Stomach smooth muscle (tissue), 2 donors: ENCODE data around the gene MRM3.

Experiments used
- H3K27ac ChIP-seq: one replicate; pipeline ENCODE4 v1.7.0; 2013; ENCODE audit warnings: mild to moderate bottlenecking, low read length, inconsistent platforms
- H3K27me3 ChIP-seq, 2 donors: one replicate each; pipeline ENCODE4 v1.7.0; 2013; ENCODE audit warnings: low read length in 2 of 2; ENCODE audit not compliant: insufficient read depth in 2 of 2, control insufficient read depth in 1 of 2
- H3K36me3 ChIP-seq, 2 donors: one replicate each; pipeline ENCODE4 v1.7.0; 2013; ENCODE audit warnings: low read length in 2 of 2; ENCODE audit not compliant: control insufficient read depth in 2 of 2, insufficient read depth in 2 of 2
- H3K4me1 ChIP-seq: one replicate; pipeline ENCODE4 v1.7.0; 2013; ENCODE audit warnings: low read length; ENCODE audit not compliant: control insufficient read depth, insufficient read depth
- H3K4me3 ChIP-seq, 2 donors: one replicate each; pipeline ENCODE4 v1.7.0; 2013; ENCODE audit warnings: low read length in 2 of 2
- H3K9ac ChIP-seq, 2 donors: one replicate each; pipeline ENCODE4 v1.7.0; 2013; ENCODE audit warnings: low read length in 2 of 2, mild to moderate bottlenecking in 1 of 2
- H3K9me3 ChIP-seq, 2 donors: one replicate each; pipeline ENCODE4 v1.7.0; 2013; ENCODE audit warnings: low read length in 2 of 2; ENCODE audit not compliant: control insufficient read depth in 2 of 2
- donor health status: healthy.
- donor health status: Pancreatic carcinoma.

Gene MRM3

DNA sequence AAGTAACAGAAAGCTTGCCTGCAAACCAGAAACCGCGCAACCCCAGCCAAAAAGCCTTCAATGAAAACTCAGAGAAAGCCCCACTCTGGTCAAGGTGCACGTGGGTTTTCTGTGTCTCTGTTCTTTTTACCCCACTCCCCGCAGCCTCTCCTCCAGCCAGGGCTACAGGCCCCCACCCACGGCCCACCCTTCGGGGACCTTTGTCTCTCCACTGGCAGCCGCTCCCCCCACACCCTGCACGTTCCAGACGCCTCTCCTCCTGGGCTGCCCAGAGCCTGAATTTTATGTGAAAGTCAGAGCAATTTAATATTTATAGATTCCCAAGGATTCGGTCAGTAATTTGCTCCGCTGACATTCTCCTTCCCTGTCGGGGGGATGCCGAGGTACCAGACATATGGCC is 24.2 kb downstream of the MRM3 start:
- Histone ChIP-seq H3K9ac (no peak overlapping the region), H3K27ac (no peak overlapping the region), H3K9me3 (no peaks in the 10 kb centered on the region), H3K4me3 (no peak overlapping the region), H3K27me3 (no peaks in the 10 kb centered on the region), H3K36me3 (peaks cover 10 to 15% of the 10 kb centered on the region in 2 donors), H3K4me1 (peaks cover 3% of the 10 kb centered on the region)

DNA sequence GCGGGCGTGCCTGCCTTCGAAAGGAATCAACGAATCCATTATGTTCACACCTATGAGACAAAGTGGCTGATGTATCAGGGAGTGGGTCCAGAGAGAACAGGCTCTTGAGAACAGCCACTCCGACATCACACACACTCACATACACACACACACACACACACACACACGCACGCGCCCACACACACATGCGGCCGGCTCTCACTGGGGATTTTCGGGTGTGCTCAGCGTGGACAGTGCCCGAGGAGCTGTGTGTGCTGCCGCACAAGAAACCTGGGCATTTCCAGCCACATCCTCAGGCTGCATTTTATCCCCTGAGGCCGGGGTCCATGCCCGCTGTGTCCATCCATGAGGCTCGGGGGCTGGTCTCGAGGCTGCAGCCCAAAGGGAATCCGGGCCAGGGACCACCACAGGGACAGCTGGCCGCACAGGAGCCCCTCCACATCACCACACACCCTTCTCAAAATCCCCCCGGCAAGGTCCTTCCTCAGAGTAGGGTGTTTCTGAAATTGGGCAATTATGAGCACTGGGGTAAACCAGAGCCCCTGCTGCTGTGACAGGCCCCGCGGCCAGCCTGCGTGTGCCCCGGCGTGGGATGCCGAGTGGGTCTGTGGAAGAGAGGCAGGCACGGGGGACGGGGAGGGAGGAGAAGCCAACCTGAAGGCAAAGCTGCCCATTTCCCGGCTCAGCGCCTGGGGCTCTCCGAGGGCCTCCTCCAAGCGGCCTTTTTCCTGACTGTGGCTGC is 24.8 kb downstream of the MRM3 start:
- peaks cover 10 to 15% of the 10 kb centered on the region in 2 donors for H3K36me3 ChIP-seq
- H3K27me3 ChIP-seq = no peaks in the 10 kb centered on the region
- no peak overlapping the region for H3K9ac ChIP-seq
- peaks cover 4% of the 10 kb centered on the region for H3K4me1 ChIP-seq
- H3K9me3 ChIP-seq = no peaks in the 10 kb centered on the region
- H3K4me3 ChIP-seq = no peak overlapping the region
- no peak overlapping the region for H3K27ac ChIP-seq

DNA sequence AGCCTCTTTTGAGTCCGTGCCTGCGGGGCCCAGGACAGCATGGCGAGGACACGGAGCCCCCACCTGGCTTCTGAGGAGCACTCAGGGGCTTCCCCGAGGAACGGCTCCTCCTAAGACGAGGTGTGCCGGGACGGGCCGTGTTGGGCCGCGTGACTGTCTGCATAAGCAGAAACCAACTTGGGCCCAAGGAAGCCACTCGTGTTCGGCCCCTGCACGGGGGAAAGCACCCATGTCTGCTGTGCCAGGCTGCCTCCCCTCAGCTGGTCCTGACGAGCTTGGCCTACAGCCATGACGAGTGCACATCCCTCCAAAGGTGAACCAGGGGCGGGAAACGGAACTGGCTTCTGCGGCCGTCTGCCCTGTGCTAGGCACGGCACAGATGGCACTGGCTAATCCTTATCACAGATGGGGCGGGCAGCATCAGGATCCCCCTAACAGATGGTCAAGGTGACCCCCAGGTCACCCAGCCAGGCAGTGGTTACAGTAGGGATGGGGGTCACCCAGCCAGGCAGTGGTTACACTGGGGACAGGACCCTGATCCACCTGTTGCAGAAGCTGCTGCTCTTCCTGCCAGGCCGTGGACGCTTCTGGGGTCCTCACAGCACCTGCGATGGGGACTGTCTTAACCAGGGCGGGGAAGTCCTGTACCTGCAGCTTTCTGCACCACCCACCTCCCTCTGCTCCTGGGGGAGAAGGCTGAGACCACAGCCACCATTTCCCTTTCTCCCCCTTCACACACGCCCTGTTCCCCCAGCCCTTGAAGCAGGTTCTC is 25.6 kb downstream of the MRM3 start:
- no peak overlapping the region for H3K9ac ChIP-seq
- peaks cover 4% of the 10 kb centered on the region for H3K4me1 ChIP-seq
- H3K27me3 ChIP-seq = no peaks in the 10 kb centered on the region
- H3K36me3 ChIP-seq = peaks cover 14 to 20% of the 10 kb centered on the region in 2 donors
- H3K9me3 ChIP-seq = no peaks in the 10 kb centered on the region
- no peak overlapping the region for H3K4me3 ChIP-seq
- no peak overlapping the region for H3K27ac ChIP-seq

DNA sequence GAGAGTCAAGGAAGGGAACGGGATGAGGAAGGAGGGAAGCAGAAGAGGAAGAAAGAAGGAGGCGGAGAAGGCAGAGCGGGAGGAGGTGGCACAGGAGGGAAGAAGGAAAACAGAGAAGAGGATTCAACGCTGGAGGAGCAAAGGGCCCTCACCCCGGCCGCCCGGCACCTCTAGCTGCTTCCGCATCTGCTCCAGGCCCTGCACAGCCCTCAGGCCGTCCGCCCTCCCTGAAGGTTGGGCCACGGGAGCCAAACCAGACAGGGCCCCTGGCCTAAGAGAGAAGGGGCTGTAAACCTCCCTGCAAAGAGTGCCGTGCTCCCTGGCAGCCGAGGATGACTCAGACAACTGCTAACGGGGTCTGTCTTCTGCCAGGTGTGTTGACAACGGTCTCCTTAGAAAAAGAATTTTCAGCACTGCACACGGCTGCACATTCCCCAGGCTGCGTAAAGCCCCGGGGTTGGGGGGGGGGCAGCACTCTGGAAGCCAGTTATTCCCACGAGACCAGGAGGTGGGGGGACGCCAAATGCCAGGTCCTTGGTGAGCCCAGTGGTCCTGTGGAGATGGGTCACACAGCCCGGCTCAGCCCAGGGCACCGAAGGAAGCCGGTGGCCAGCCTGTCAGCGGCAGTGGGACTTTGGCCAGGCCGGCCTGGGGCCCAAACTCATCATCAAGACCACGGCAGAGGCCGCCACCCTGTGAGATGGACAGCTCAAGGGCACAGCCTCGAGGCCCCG is 29.1 kb downstream of the MRM3 start:
- H3K9me3 ChIP-seq = no peaks in the 10 kb centered on the region
- no peaks in the 10 kb centered on the region for H3K27me3 ChIP-seq
- peaks cover 19 to 26% of the 10 kb centered on the region in 2 donors for H3K36me3 ChIP-seq
- H3K9ac ChIP-seq = no peak overlapping the region
- H3K4me1 ChIP-seq = peaks cover 4% of the 10 kb centered on the region
- H3K27ac ChIP-seq = no peak overlapping the region
- no peak overlapping the region for H3K4me3 ChIP-seq

DNA sequence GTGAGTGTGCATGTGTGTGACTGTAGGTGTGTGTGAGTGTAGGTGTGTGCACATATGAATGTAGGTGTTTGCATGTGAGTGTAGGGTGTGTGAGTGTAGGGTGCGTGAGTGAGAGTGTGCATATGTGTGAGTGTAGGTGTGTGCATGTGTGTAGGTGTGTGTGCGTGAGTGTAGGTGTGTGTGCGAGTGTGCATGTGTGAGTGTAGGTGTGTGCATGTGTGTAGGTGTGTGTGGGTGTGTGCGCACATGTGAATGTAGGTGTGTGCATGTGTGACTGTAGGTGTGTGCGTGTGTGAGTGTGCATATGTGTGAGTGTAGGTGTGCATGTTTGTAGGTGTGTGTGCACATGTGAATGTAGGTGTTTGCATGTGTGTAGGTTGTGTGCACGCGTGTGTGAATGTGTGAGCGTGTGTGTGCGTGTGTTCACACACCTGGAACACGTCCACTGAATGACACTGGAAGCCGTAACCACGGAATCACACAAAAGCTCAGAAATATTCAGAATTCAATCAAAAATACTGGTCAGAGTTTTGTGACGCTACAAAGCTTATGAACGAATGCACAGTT is 30.6 kb downstream of the MRM3 start:
- Histone ChIP-seq H3K27me3 (no peaks in the 10 kb centered on the region), H3K9ac (no peak overlapping the region), H3K36me3 (peaks cover 20 to 31% of the 10 kb centered on the region in 2 donors), H3K4me3 (no peak overlapping the region), H3K27ac (no peak overlapping the region), H3K9me3 (no peaks in the 10 kb centered on the region), H3K4me1 (peaks cover 4% of the 10 kb centered on the region)

DNA sequence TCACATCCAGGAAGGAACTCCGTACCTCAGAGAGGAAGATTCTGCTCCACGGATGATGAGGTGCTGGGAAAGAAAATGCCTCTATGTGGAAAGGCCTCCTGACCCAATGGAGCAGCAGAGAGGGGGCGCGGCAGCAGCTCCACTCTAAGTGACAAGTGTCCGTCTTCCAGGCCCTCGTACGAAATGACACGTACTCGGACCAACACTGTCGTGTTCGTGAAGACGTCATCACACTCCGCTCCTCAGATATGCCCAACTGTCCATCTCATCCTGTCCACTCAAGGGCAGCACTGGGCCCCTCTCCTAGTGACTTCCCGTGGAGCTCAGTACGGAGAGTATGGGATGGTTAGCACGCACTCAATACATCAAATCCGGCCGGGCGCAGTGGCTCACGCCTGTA is 32.2 kb downstream of the MRM3 start:
- Histone ChIP-seq H3K36me3 (peaks cover 20 to 34% of the 10 kb centered on the region in 2 donors), H3K4me1 (peaks cover 4% of the 10 kb centered on the region), H3K27ac (no peak overlapping the region), H3K4me3 (no peak overlapping the region), H3K9me3 (no peaks in the 10 kb centered on the region), H3K9ac (no peak overlapping the region), H3K27me3 (no peaks in the 10 kb centered on the region)

DNA sequence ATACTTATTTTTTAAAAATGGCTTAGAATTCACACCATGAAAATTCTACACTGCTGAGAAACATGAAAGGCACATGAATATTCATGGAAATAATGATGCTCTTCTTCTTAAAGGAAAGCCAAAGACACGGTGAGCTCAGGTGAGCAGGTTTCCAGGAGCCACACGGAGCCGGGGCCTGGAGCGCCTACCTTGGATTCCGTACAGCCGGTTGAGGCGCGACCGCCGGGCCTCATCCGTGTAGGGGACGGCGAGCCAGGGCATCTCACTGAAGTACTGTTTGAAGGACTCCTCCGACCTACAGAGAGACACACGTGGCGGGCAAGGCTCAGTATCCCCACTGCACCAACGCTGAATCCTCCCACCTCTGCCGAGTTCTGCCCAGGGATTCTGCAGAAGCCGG is 37.1 kb downstream of the MRM3 start:
- Histone ChIP-seq H3K27ac (no peak overlapping the region), H3K9ac (no peak overlapping the region), H3K4me1 (no peaks in the 10 kb centered on the region), H3K36me3 (peaks cover 23 to 32% of the 10 kb centered on the region in 2 donors), H3K4me3 (no peak overlapping the region), H3K9me3 (no peaks in the 10 kb centered on the region), H3K27me3 (no peaks in the 10 kb centered on the region)

DNA sequence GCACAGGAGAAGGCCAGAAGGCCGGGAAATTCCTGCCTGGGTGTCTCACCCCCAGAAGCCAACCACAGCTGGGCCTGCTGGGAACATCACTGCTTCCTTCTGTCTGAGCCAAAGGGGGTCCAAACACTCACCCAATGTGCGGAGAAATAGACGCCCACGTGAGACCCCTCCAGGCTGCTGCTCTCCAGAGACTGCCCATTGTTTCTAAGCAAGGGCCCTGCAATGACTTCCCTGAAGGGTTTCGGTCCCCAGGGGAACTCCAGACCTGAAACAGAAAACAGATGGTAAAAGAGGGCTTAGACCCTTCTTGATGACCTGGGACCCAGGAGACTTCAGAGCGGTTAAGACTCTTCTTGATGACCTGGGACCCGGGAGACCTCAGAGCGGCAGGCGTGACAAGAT is 41.3 kb downstream of the MRM3 start:
- no peaks in the 10 kb centered on the region for H3K9me3 ChIP-seq
- no peak overlapping the region for H3K27ac ChIP-seq
- no peak overlapping the region for H3K9ac ChIP-seq
- H3K27me3 ChIP-seq = no peaks in the 10 kb centered on the region
- H3K4me1 ChIP-seq = no peaks in the 10 kb centered on the region
- peaks cover 15 to 32% of the 10 kb centered on the region in 2 donors for H3K36me3 ChIP-seq
- no peak overlapping the region for H3K4me3 ChIP-seq

DNA sequence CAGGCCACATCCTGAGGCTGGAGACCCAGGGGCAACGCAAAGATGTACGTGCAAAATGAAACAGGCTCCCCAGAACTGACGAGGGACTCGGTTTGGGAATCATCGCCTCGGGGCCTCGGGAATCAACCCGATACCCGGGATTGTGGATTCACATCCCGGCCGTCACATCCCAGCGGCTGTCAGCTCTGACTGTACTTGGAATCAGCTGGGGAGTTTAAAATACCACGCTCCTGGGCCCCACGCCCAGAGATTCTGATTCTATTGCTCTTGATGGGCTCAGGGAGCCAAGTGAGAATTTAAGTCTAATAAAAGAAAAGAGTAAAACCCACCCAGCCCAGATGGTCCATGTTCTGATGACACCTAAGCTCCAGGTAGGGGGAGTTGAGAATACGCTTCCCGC is 42.2 kb downstream of the MRM3 start:
- Histone ChIP-seq H3K27me3 (no peaks in the 10 kb centered on the region), H3K4me1 (no peaks in the 10 kb centered on the region), H3K27ac (no peak overlapping the region), H3K9me3 (no peaks in the 10 kb centered on the region), H3K36me3 (peaks cover 15 to 28% of the 10 kb centered on the region in 2 donors), H3K9ac (no peak overlapping the region), H3K4me3 (no peak overlapping the region)

DNA sequence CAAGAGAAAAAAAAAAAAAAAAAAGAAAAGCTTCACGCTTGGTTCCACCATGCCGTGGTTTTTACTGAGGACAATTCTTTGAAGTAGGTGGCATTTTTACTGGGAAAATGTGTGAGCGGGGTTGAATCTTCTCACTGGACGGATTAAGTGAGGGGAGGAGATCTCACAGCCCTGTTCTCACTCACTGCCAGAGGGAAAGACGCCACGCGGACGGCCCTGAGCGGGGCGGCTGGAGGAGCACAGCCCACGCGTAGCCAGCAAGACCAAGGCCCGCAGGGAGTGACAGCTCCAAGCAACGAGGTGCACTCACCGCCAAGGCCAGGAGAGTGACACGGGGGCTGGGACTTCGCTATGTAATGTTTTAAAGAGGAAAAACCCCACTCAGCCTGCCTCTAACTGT is 43.1 kb downstream of the MRM3 start:
- Histone ChIP-seq H3K27ac (no peak overlapping the region), H3K27me3 (no peaks in the 10 kb centered on the region), H3K36me3 (peaks cover 11 to 25% of the 10 kb centered on the region in 2 donors), H3K9ac (no peak overlapping the region), H3K9me3 (no peaks in the 10 kb centered on the region), H3K4me3 (no peak overlapping the region), H3K4me1 (no peaks in the 10 kb centered on the region)
